Muscle layer of colon (tissue), 2 donors: ENCODE measurements around the gene RILPL1.
"Not testable (repeated sequence)": the region's sequence is repeated elsewhere in the genome, so short reads cannot be mapped to it uniquely, and the experiment has no call there.

Source experiments
- H3K27ac ChIP-seq: one replicate; pipeline ENCODE4 v1.7.0; 2013; ENCODE audit warnings: low read depth, mild to moderate bottlenecking, low read length, moderate library complexity
- H3K27me3 ChIP-seq, 2 donors: one replicate each; pipeline ENCODE4 v1.7.0; 2013; ENCODE audit warnings: low read length in 2 of 2, mild to moderate bottlenecking in 2 of 2; ENCODE audit not compliant: insufficient read depth in 2 of 2, control insufficient read depth in 1 of 2
- H3K36me3 ChIP-seq: one replicate; pipeline ENCODE4 v1.7.0; 2013; ENCODE audit warnings: mild to moderate bottlenecking, low read length; ENCODE audit not compliant: insufficient read depth
- H3K4me1 ChIP-seq: one replicate; pipeline ENCODE4 v1.7.0; 2013; ENCODE audit warnings: mild to moderate bottlenecking, low read length; ENCODE audit not compliant: insufficient read depth
- H3K4me3 ChIP-seq, 2 donors: one replicate each; pipeline ENCODE4 v1.7.0; 2013; ENCODE audit warnings: low read length in 2 of 2, low read depth in 1 of 2, mild to moderate bottlenecking in 1 of 2, moderate library complexity in 1 of 2
- H3K9ac ChIP-seq: one replicate; pipeline ENCODE4 v1.7.0; 2013; ENCODE audit warnings: low read length
- H3K9me3 ChIP-seq: one replicate; pipeline ENCODE4 v1.7.0; 2013; ENCODE audit warnings: mild to moderate bottlenecking, low read length
- donor health status: abdominal sarcoma.
- donor health status: Adenocarcinoma of cecum.

Gene RILPL1

DNA sequence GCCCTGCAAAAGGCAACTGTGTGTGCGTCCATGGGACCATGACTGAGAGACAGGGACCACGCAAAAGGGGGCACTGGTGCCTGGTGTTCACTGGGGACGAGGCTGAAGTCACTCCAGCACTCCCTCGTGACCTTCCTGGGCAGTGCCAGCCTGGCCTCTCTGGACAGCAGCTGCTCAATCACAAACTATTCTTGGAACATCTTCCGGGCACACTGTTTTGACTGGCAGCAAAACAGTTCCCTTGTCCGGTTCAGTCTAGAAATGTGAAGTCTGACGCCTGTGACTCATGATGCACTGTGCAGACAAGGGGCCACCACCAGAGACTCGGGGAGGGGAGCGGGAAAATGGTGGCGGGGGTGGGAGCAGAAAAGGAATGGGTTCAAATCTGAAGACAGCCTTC, 54.8 kb downstream of the RILPL1 start:
- H3K4me1 ChIP-seq = no peaks in the 10 kb centered on the region

DNA sequence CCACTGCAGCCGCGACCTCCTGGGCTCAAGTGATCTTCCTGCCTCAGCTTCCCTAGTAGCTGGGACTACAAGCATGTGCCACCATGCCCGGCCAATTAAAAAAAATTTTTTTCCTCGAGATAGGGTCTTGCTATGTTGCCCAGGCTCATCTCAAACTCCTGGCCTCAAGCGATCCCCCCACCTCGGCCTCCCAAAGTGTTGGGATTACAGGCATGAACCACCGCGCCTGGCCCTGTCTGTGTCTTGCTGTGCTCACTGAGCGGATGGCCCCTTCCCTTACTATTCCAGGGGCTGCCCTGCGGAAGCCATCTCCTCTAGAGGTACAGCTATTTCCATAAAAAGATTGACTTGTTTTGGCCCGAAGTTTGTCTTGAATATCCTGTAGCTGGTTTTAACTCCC, 55.5 kb downstream of the RILPL1 start:
- no peak overlapping the region for H3K4me3 ChIP-seq
- no peaks in the 10 kb centered on the region for H3K9me3 ChIP-seq
- peaks cover 31% of the 10 kb centered on the region for H3K36me3 ChIP-seq
- H3K27me3 ChIP-seq = no peaks in the 10 kb centered on the region
- H3K4me1 ChIP-seq = no peaks in the 10 kb centered on the region
- no peak overlapping the region for H3K9ac ChIP-seq
- H3K27ac ChIP-seq = no peak overlapping the region

More for the DNA sequence above, 54.8 kb downstream of the RILPL1 start:
- no peak overlapping the region for H3K9ac ChIP-seq
- H3K27me3 ChIP-seq = no peaks in the 10 kb centered on the region
- H3K4me3 ChIP-seq = no peak overlapping the region
- H3K9me3 ChIP-seq = no peaks in the 10 kb centered on the region
- H3K36me3 ChIP-seq = peaks cover 37% of the 10 kb centered on the region
- H3K27ac ChIP-seq = no peak overlapping the region

DNA sequence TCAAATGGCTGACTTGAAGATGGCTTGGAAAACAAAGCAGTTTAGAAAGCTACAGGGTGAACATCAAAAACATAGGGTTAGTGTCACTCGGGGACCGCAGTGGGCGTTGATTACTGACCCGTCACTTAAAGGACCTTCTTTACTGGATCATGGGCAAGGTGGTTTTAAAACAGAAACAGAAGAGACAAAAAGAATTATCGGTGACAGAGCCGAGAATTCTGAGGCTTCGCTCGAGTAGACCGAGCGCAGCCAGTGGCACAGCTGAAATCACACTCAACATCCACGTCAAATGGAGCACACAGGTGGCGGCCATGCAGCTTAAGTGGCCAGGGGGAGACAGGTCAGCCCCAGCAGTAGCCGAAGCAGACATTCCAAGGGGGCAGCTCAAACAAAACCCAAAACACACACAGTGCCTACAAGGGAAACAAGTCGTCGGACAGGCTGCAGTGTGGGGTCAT, 58.2 kb downstream of the RILPL1 start:
- Histone ChIP-seq H3K36me3 (peaks cover 44% of the 10 kb centered on the region), H3K4me1 (no peaks in the 10 kb centered on the region), H3K27me3 (no peaks in the 10 kb centered on the region), H3K9me3 (no peaks in the 10 kb centered on the region), H3K4me3 (no peak overlapping the region), H3K27ac (no peak overlapping the region), H3K9ac (no peak overlapping the region)

DNA sequence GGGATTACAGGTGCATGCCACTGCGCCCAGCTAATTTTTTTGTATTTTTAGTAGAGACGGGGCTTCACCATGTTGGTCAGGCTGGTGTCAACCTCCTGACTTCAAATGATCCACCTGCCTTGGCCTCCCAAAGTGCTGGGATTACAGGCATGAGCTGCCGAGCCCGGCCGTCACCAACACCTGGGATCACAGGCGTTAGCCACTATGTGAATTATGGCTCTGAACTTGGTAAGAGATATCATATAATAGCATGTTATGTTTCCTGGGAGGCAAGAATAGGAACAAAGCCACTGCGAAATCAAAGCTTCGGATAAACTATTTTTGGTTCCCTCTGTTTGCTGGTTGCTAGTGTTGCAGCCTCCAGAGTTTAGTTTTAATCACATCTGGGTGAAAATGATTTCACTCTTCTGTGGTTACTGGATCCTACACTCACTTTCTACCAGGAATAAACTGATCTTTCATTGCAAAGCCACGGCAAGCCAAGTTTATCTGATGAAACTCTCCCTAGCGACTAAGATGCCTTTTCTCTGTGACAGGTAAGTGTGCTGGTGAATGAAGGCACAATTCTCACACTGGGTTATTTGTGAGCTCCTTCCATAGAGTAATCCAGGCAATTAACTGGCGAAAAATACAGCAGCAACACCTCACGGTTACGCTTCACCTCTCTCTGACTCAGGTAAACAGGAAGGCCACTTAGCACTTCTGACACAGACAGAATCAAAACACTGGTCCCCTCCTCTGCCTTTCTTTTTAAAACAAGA, 58.9 kb downstream of the RILPL1 start:
- Histone ChIP-seq H3K9ac (no peak overlapping the region), H3K4me1 (no peaks in the 10 kb centered on the region), H3K27me3 (no peaks in the 10 kb centered on the region), H3K9me3 (no peaks in the 10 kb centered on the region), H3K27ac (no peak overlapping the region), H3K4me3 (no peak overlapping the region), H3K36me3 (peaks cover 48% of the 10 kb centered on the region)

DNA sequence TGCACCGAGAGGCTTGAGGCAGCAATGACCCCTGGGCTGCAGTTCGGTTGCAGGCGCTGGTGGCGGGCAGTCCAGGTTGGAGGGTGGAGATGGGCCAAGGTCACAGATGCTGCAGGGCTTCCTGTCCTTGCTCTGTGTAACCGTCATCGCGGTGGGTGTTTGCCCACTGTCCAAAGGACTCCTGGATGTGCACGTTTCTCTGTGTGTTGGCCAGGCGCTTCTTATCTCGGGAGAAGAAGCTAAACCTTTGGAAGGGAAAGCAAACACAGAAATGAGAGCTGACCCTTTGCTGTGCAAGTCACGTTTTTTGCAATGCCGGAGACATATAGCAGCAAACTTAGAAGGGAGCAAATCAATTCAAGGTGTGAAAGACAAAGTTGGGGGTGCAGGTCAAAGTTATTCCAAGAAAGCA, 61.1 kb downstream of the RILPL1 start:
- H3K4me1 ChIP-seq = no peaks in the 10 kb centered on the region
- H3K27me3 ChIP-seq = no peaks in the 10 kb centered on the region
- H3K9me3 ChIP-seq = no peaks in the 10 kb centered on the region
- H3K36me3 ChIP-seq = peaks cover 41% of the 10 kb centered on the region
- H3K4me3 ChIP-seq = no peak overlapping the region
- H3K9ac ChIP-seq = no peak overlapping the region
- no peak overlapping the region for H3K27ac ChIP-seq

DNA sequence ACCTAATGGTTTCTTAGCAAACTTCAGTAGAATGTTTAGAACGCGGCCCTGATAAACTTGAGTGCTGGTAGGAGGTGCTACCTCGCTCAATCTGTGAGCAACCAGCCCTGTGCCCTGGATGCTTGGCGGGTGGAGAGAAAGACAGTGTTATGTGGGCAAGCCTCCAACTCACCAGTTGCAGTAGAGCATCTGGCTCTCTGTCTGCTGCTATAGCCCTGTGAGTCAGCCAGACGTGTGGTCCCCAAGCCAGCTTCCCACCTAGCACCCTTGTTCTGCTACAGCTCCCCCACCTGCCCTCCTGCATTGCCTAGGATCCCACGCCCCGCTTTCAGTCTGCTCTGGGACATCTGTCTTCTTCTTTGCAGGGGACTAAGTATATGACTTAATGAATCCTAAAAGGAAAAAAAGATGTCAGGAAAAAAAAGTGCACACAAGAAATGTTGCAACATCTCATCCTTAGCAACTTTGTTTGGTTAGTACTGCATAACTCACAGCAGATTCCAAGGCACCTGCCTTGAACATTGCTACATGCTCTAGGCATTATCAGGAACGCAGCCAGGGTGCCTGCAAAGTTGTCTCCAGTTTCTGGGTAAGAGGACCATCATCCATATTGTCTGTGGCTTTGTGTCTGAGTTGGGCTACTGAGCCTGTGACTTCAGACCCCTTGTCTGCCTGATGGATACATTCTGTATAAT, 62.0 kb downstream of the RILPL1 start:
- Histone ChIP-seq H3K9ac (no peak overlapping the region), H3K27ac (no peak overlapping the region), H3K9me3 (no peaks in the 10 kb centered on the region), H3K27me3 (no peaks in the 10 kb centered on the region), H3K4me1 (no peaks in the 10 kb centered on the region), H3K36me3 (peaks cover 38% of the 10 kb centered on the region), H3K4me3 (no peak overlapping the region)

DNA sequence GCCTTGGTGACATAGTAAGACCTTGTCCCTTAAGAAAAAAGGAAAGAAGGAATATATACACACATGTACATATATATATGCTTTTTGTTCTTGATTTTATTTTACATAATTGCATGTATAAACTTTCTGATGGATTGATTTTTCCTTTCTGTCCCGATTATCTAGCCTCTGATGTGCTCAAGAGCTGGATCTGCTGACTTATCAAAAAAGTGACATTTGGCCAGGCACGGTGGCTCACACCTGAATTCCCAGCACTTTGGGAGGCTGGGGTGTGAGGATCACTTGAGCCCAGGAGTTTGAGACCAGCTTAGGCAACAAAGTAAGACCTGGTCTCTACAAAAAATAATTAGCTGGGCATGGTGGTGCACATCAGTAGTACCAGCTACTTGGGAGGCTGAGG, 63.5 kb downstream of the RILPL1 start:
- Histone ChIP-seq H3K27me3 (no peaks in the 10 kb centered on the region), H3K36me3 (peaks cover 42% of the 10 kb centered on the region), H3K27ac (no peak overlapping the region), H3K4me1 (no peaks in the 10 kb centered on the region), H3K9ac (no peak overlapping the region), H3K4me3 (no peak overlapping the region), H3K9me3 (no peaks in the 10 kb centered on the region)

DNA sequence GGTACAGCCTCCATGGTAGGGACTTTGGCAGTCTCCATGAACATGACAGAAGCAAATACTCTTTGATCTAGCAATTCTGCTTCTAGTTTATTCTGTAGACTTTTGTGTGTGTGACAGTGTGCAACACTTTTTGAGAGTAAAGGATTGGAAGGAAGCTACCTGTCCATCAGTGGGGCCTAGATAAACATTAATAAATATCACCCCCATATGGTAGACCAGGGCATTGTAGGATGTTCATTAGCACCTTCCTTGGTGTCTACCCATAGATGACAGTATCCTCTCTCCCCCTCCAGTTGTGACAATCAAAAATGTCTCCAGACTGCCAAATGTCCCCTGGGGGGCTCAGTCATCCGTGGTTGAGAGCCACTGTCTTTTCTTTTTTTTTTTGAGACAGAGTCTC, 64.7 kb downstream of the RILPL1 start:
- peaks cover 39% of the 10 kb centered on the region for H3K36me3 ChIP-seq
- H3K9me3 ChIP-seq = no peaks in the 10 kb centered on the region
- H3K4me1 ChIP-seq = no peaks in the 10 kb centered on the region
- no peak overlapping the region for H3K4me3 ChIP-seq
- H3K9ac ChIP-seq = no peak overlapping the region
- H3K27ac ChIP-seq = no peak overlapping the region
- H3K27me3 ChIP-seq = no peaks in the 10 kb centered on the region

DNA sequence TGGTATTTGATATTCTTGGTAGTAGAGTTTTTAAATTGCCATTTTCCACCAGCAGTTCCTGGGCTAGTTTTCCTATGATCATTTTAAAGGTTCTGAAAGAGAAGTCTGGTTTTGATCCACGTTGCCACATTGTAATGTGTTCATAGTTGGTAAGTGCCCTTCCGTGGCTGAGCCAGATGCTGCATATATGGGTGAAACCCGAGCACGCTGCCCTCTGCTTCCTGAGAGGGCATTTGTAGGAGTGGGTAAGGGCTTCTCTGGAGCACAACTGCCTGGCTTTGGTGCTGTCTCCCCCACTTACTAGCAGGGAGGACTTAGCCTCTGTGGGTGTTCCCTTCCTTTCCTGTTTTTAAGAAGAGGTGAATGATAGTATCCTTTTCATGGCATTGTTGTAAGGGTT, 68.4 kb downstream of the RILPL1 start:
- no peak overlapping the region for H3K9ac ChIP-seq
- no peaks in the 10 kb centered on the region for H3K9me3 ChIP-seq
- no peaks in the 10 kb centered on the region for H3K27me3 ChIP-seq
- no peak overlapping the region for H3K4me3 ChIP-seq
- peaks cover 14% of the 10 kb centered on the region for H3K36me3 ChIP-seq
- no peaks in the 10 kb centered on the region for H3K4me1 ChIP-seq
- no peak overlapping the region for H3K27ac ChIP-seq

DNA sequence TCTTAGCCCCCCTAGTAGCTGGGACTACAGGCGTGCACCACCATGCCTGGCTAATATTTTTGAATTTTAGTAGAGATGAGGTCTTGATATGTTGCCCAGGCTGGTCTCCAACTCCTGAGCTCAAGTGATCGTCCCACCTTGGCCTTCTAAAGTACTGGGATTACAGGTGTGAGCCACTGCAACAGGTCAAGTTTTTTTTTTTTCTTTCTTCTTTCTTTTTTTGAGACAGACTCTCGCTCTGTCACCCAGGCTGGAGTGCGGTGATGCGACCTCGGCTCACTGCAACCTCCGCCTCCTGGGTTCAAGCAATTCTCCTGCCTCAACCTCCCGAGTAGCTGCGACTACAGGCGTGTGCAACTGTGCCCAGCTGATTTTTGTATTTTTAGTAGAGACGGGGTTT, 70.3 kb downstream of the RILPL1 start:
- H3K27me3 ChIP-seq, H3K9me3 ChIP-seq, H3K4me1 ChIP-seq, H3K27ac ChIP-seq, H3K36me3 ChIP-seq, H3K9ac ChIP-seq, H3K4me3 ChIP-seq: not testable (repeated sequence)

DNA sequence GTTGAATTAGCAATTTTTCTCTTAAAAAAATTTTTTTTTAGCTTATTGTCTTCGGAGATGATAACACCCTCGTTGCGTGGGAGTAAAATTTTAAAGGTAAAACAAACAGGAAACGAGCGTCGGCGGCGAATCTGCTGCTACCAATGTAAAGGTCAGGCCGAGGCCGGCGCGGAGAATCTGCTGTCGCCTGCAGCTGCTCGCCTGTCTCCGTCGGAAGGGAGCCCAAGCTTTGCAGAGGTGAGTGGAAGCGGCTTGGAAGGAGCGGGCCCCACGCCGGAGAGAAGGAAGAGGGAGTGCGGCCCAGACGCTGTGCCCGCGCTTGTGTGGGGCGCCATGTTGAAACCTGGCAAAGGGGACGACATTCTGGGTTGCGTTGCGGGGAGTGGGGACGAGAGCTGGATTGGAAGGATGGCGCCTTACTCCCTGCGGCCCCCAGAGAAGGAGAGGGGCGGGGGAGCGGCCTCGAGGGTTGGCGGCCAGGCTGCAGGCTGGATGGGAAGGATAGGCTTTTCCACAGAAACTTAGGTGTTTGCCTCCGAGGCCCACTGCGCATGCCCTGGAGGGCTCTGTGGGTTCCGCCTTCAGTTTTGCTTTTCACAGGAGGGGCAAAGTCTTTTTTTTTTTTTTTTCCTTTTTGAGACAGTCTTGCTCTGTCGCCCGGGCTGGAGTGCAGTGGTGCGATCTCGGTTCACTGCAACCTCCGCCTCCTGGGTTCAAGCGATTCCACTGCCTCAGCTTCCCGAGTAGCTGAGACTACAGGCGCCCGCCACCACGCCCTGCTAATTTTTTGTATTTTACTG, 75.3 kb downstream of the RILPL1 start, which contains the start of gene SNRNP35:
Gene SNRNP35, plus strand, starts transcription at position 160 of the 800 bp plus-strand sequence. CDS start 7,402 bp downstream, outside the sequence.
- H3K9me3 ChIP-seq = no peaks in the 10 kb centered on the region
- peak within 1 kb of the TSS; percentile 88 to 97 for H3K4me3 ChIP-seq
- no peaks in the 10 kb centered on the region for H3K27me3 ChIP-seq
- peak within 1 kb of the TSS; percentile 98 for H3K27ac ChIP-seq
- no peaks in the 10 kb centered on the region for H3K36me3 ChIP-seq
- peaks cover 6% of the 10 kb centered on the region for H3K4me1 ChIP-seq
- peak within 1 kb of the TSS; percentile 74 for H3K9ac ChIP-seq
